A673 (cell line): ENCODE data around the gene ROCK1.

Experiments used
- CTCF ChIP-seq: fragments of 300-800, 200-600 bp; sonication (generic); conservative IDR thresholded peaks from 2 replicates; pipeline ENCODE4 v1.5.1; 2017; ENCODE audit warnings: low read depth, mild to moderate bottlenecking, antibody characterized with exemption, low read length, moderate library complexity, mixed read lengths
- EZH2 ChIP-seq: fragments of 200-600 bp; sonication (generic); IDR thresholded peaks from 2 replicates; pipeline ENCODE4 v1.6.1; 2017; ENCODE audit warnings: borderline replicate concordance, low read depth, mild to moderate bottlenecking, mixed read lengths, antibody characterized with exemption, low read length; ENCODE audit not compliant: poor library complexity, severe bottlenecking

- TF ChIP-seq CTCF (no peak), EZH2 (no peak)
Measured at GRCh38 chr18:21031845-21032244, 79.8 kb downstream of the ROCK1 start.
